WTC11 (cell line): ENCODE results near the gene ZNF716. TPM values are rescaled to one million over a fixed set of nuclear protein-coding genes. Genes with fewer than 3 reads are reported as not detected.

Source experiments
- ATAC-seq: fragments of 200-7000 bp; cut with Tn5 transposase; 2 replicates; pipeline ENCODE4 v1.10.0; 2021; ENCODE audit warnings: mild to moderate bottlenecking, moderate library complexity
- CTCF ChIA-PET: fragments of 300-600 bp; sonication (Branson Sonifier 250); formaldehyde crosslinking; loops from one replicate; lab custom pipeline; 2021; ENCODE audit warnings: antibody characterized with exemption; lab: Charles Lee
- POLR2A ChIA-PET: fragments of 350-600 bp; sonication (Branson Sonifier 250); formaldehyde crosslinking; loops from one replicate; lab custom pipeline; 2021; ENCODE audit warnings: antibody characterized with exemption; lab: Charles Lee
- DNase-seq: peaks from one replicate; pipeline ENCODE4 v3.0.0; 2021; ENCODE audit warnings: low spot score
- H3K27ac Mint-ChIP-seq: 2 replicates; pipeline ENCODE4 v1.8.0; 2021; ENCODE audit warnings: mixed read lengths
- H3K27me3 Mint-ChIP-seq: 2 replicates; pipeline ENCODE4 v1.8.0; 2021; ENCODE audit warnings: low read depth, mild to moderate bottlenecking, moderate library complexity, mixed read lengths
- H3K36me3 Mint-ChIP-seq: 2 replicates; pipeline ENCODE4 v1.8.0; 2021; ENCODE audit warnings: mixed read lengths
- H3K4me1 Mint-ChIP-seq: 2 replicates; pipeline ENCODE4 v1.8.0; 2022; ENCODE audit warnings: mixed read lengths
- H3K4me3 Mint-ChIP-seq: 2 replicates; pipeline ENCODE4 v1.8.0; 2021; ENCODE audit warnings: mild to moderate bottlenecking, moderate library complexity, mixed read lengths
- H3K9me3 Mint-ChIP-seq: 2 replicates; pipeline ENCODE4 v1.8.0; 2021; ENCODE audit warnings: mixed read lengths
- AR ChIP-seq: fragments of 250-450 bp; sonication (Bioruptor Pico); IDR thresholded peaks from 2 replicates; pipeline ENCODE4 v1.9.0; 2021; ENCODE audit warnings: mild to moderate bottlenecking
- CTCF ChIP-seq: fragments of 200-600 bp; IDR thresholded peaks from 2 replicates; pipeline ENCODE4 v1.8.0; 2022; ENCODE audit warnings: antibody characterized with exemption
- EMX1 ChIP-seq: fragments of 250-450 bp; sonication (Bioruptor Pico); IDR thresholded peaks from 2 replicates; pipeline ENCODE4 v1.8.0; 2021; ENCODE audit warnings: mild to moderate bottlenecking
- ESRRA ChIP-seq: sonication (generic); formaldehyde crosslinking; IDR thresholded peaks from 2 replicates; pipeline ENCODE4 v1.8.1; 2022; ENCODE audit warnings: mild to moderate bottlenecking, missing genetic modification reagents, borderline replicate concordance
- FOXJ3 ChIP-seq: sonication (generic); formaldehyde crosslinking; IDR thresholded peaks from 2 replicates; pipeline ENCODE4 v1.9.0; 2021; ENCODE audit warnings: missing genetic modification reagents, mild to moderate bottlenecking, borderline replicate concordance
- FOXK1 ChIP-seq: sonication (generic); formaldehyde crosslinking; IDR thresholded peaks from 2 replicates; pipeline ENCODE4 v1.8.0; 2022; ENCODE audit warnings: mild to moderate bottlenecking, moderate library complexity, missing genetic modification reagents
- JUN ChIP-seq: sonication (generic); formaldehyde crosslinking; IDR thresholded peaks from 2 replicates; pipeline ENCODE4 v1.8.0; 2023; ENCODE audit warnings: mild to moderate bottlenecking, missing genetic modification reagents
- NFE2L1 ChIP-seq: sonication (generic); formaldehyde crosslinking; IDR thresholded peaks from 2 replicates; pipeline ENCODE4 v1.8.1; 2023; ENCODE audit warnings: missing genetic modification reagents
- NFYB ChIP-seq: sonication (generic); formaldehyde crosslinking; conservative IDR thresholded peaks from 2 replicates; pipeline ENCODE4 v1.8.0; 2022; ENCODE audit warnings: low read depth, missing genetic modification reagents
- NR2C2 ChIP-seq: sonication (generic); formaldehyde crosslinking; IDR thresholded peaks from 2 replicates; pipeline ENCODE4 v1.8.0; 2022; ENCODE audit warnings: mild to moderate bottlenecking, missing genetic modification reagents
- PRDM15 ChIP-seq: sonication (generic); formaldehyde crosslinking; IDR thresholded peaks from 2 replicates; pipeline ENCODE4 v1.8.0; 2022; ENCODE audit warnings: missing genetic modification reagents
- PRRX2 ChIP-seq: fragments of 250-450 bp; sonication (Bioruptor Pico); IDR thresholded peaks from 2 replicates; pipeline ENCODE4 v1.8.0; 2021; ENCODE audit warnings: mild to moderate bottlenecking
- SOX15 ChIP-seq: fragments of 250-450 bp; sonication (Bioruptor Pico); IDR thresholded peaks from 2 replicates; pipeline ENCODE4 v1.9.0; 2021; ENCODE audit warnings: mild to moderate bottlenecking
- TCF7 ChIP-seq: sonication (generic); formaldehyde crosslinking; IDR thresholded peaks from 2 replicates; pipeline ENCODE4 v1.8.0; 2022; ENCODE audit warnings: mild to moderate bottlenecking, low read depth, missing genetic modification reagents, moderate library complexity
- TEAD1 ChIP-seq: sonication (generic); formaldehyde crosslinking; IDR thresholded peaks from 2 replicates; pipeline ENCODE4 v1.8.0; 2022; ENCODE audit warnings: mild to moderate bottlenecking, missing genetic modification reagents
- ZBTB43 ChIP-seq: sonication (generic); formaldehyde crosslinking; IDR thresholded peaks from 2 replicates; pipeline ENCODE4 v1.8.1; 2023; ENCODE audit warnings: mild to moderate bottlenecking, missing genetic modification reagents
- ZNF219 ChIP-seq: sonication (generic); formaldehyde crosslinking; IDR thresholded peaks from 2 replicates; pipeline ENCODE4 v1.8.0; 2023; ENCODE audit warnings: missing genetic modification reagents, mild to moderate bottlenecking, borderline replicate concordance
- ZSCAN18 ChIP-seq: fragments of 250-450 bp; sonication (Bioruptor Pico); IDR thresholded peaks from 2 replicates; pipeline ENCODE4 v2.1.2; 2022; ENCODE audit warnings: mild to moderate bottlenecking, moderate library complexity
- total RNA-seq: library from RNA; stranded (reverse); gene quantifications from 3 replicates; pipeline ENCODE4 v1.2.3, GENCODE V29; 2021
- TF ChIP-seq, protein P1 (sequence below): sonication (generic); formaldehyde crosslinking; IDR thresholded peaks from 2 replicates; pipeline ENCODE4 v1.8.0; 2023; ENCODE audit warnings: mild to moderate bottlenecking, missing genetic modification reagents
- TF ChIP-seq, protein P2 (sequence below): sonication (generic); formaldehyde crosslinking; IDR thresholded peaks from 2 replicates; pipeline ENCODE4 v1.8.0; 2022; ENCODE audit warnings: mild to moderate bottlenecking, missing genetic modification reagents

The ZNF716 gene
- total RNA-seq, 1 experiment from 2014 or later = not detected

DNA sequence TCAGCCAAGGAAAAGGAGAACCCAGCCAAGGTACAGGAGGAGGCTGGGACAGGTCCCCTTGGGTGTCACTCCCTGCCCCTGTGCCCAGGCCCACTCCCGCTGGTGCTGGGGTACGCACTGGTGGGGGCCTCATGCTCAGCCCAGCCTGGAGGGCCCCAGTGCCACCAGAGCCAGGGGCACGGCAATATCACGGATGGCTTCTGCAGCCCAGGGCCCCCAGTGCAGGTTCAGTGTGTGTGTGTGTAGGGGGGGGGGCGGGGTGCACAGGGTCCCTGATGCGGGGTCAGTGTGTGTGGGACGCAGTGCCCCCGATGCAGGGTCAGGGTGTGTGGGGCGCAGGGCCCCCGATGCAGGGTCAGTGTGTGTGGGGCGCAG is 23.4 kb upstream of the ZNF716 start:
- ChIA-PET POLR2A (no interaction called here), CTCF (no interaction called here)
- no peak for TF ChIP-seq TCF7
- TF ChIP-seq, protein P1, sequence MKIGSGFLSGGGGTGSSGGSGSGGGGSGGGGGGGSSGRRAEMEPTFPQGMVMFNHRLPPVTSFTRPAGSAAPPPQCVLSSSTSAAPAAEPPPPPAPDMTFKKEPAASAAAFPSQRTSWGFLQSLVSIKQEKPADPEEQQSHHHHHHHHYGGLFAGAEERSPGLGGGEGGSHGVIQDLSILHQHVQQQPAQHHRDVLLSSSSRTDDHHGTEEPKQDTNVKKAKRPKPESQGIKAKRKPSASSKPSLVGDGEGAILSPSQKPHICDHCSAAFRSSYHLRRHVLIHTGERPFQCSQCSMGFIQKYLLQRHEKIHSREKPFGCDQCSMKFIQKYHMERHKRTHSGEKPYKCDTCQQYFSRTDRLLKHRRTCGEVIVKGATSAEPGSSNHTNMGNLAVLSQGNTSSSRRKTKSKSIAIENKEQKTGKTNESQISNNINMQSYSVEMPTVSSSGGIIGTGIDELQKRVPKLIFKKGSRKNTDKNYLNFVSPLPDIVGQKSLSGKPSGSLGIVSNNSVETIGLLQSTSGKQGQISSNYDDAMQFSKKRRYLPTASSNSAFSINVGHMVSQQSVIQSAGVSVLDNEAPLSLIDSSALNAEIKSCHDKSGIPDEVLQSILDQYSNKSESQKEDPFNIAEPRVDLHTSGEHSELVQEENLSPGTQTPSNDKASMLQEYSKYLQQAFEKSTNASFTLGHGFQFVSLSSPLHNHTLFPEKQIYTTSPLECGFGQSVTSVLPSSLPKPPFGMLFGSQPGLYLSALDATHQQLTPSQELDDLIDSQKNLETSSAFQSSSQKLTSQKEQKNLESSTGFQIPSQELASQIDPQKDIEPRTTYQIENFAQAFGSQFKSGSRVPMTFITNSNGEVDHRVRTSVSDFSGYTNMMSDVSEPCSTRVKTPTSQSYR = no peak
- no peak for TF ChIP-seq TEAD1
- no peak for TF ChIP-seq ESRRA (CRISPR knock-in tag)
- no peak for TF ChIP-seq EMX1
- TF ChIP-seq NFYB (CRISPR knock-in tag) = no peak
- no peak for TF ChIP-seq ZSCAN18
- no peak for TF ChIP-seq NFE2L1
- no peak for TF ChIP-seq FOXJ3 (CRISPR knock-in tag)
- no peak for TF ChIP-seq PRDM15
- TF ChIP-seq NR2C2 (CRISPR knock-in tag) = no peak
- no peak for TF ChIP-seq SOX15 (CRISPR knock-in tag)
- 0 out of 2 replicates have a peak, but pooled peaks cover 11% of the 10 kb centered on the region for H3K27me3 Mint-ChIP-seq
- H3K27ac Mint-ChIP-seq = no peak overlapping the region
- no peaks in the 10 kb centered on the region for H3K4me1 Mint-ChIP-seq
- H3K4me3 Mint-ChIP-seq = no peak overlapping the region
- H3K9me3 Mint-ChIP-seq = peaks cover 50% of the 10 kb centered on the region
- ATAC-seq = no peak
- DNase-seq = no peak
- H3K36me3 Mint-ChIP-seq = peaks cover 45% of the 10 kb centered on the region

DNA sequence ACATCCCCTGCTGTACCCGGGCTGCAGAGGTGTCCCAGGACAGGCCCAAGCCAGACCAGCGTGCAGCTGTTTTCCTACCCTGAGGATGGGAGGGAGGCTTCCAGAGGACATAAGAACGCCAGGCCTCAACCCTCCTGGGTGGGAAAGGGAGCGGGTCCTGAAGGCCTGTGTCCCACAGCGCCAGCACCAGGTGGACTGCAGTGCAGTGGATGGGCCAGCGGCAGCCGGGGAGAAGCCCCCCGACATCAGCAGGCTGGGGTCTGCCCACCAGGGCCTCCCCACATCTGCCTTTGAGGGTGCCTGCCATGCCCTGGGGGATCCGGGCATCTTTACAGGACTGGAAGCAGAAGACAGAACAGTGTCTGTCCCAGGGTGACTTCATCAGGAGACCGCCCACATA is 22.8 kb upstream of the ZNF716 start:
- Mint-ChIP-seq H3K27me3 (0 out of 2 replicates have a peak, but pooled peaks cover 11% of the 10 kb centered on the region), H3K4me1 (no peaks in the 10 kb centered on the region), H3K4me3 (no peak overlapping the region), H3K9me3 (peaks cover 52% of the 10 kb centered on the region), H3K36me3 (peaks cover 47% of the 10 kb centered on the region), H3K27ac (no peak overlapping the region)
- ChIA-PET POLR2A (no interaction called here), CTCF (no interaction called here)
- DNase-seq (no peak), ATAC-seq (no peak)
- TF ChIP-seq AR (no peak), CTCF (no peak), FOXK1 (CRISPR knock-in tag) (no peak), ZNF219 (CRISPR knock-in tag) (no peak), JUN (CRISPR knock-in tag) (no peak), PRRX2 (no peak), ZBTB43 (CRISPR knock-in tag) (no peak)
- TF ChIP-seq, protein P2, sequence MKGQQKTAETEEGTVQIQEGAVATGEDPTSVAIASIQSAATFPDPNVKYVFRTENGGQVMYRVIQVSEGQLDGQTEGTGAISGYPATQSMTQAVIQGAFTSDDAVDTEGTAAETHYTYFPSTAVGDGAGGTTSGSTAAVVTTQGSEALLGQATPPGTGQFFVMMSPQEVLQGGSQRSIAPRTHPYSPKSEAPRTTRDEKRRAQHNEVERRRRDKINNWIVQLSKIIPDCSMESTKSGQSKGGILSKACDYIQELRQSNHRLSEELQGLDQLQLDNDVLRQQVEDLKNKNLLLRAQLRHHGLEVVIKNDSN (CRISPR knock-in tag) = no peak
